HepG2 (cell line): ENCODE measurements around the gene NUSAP1. TPM values are rescaled to one million over a fixed set of nuclear protein-coding genes. Genes with fewer than 3 reads are reported as not detected.

Experiments used
- ATAC-seq: fragments of 200-7000 bp; cut with Tn5 transposase; 3 replicates; pipeline ENCODE4 v1.9.1; 2020; ENCODE audit warnings: mild to moderate bottlenecking, moderate library complexity
- BruUV-seq: library from RNA; stranded (reverse); fragments of 400-500 nt; replicated peaks from 2 replicates; lab custom pipeline; 2021; lab: Mats Ljungman, UMichigan
- CTCF ChIA-PET: fragments of 300-600 bp; formaldehyde crosslinking; extraction: SDS; loops from one replicate; lab custom pipeline; 2021; ENCODE audit warnings: low total read pairs, inconsistent platforms, low intra/inter-chr PET ratio; lab: Yijun Ruan, JAX
- POLR2A ChIA-PET: fragments of 350-600 bp; sonication (Branson Sonifier 250); formaldehyde crosslinking; loops from one replicate; lab custom pipeline; 2020; ENCODE audit warnings: antibody characterized with exemption, inconsistent platforms; lab: Yijun Ruan, JAX
- DNase-seq: peaks from one replicate; pipeline ENCODE4 v3.0.0-alpha.2; 2015; ENCODE audit warnings: low spot score
- FAIRE-seq: peaks from 3 replicates; lab custom pipeline; 2011; peaks lifted over from hg19 to GRCh38; lab: Jason Lieb, UNC
- H2AFZ ChIP-seq: one replicate; pipeline ENCODE4 v1.6.1; 2011; ENCODE audit warnings: low read length, inconsistent platforms
- H3K27ac ChIP-seq: fragments of 300-600 bp; 3 replicates; pipeline ENCODE4 v1.8.0; 2011; ENCODE audit warnings: mixed run types, mild to moderate bottlenecking, mixed read lengths, low read length, inconsistent platforms; ENCODE audit not compliant: insufficient read depth; ENCODE audit errors: extremely low read length
- H3K27me3 ChIP-seq, 2 experiments: fragments of 200-600 bp in 1 of 2; 2 replicates in 1 of 2; 3 replicates in 1 of 2; pipeline versions ENCODE4 v1.6.0 to v1.8.0; 2011; ENCODE audit warnings: low read length in 2 of 2, mild to moderate bottlenecking in 2 of 2, moderate library complexity in 2 of 2, inconsistent platforms in 1 of 2; ENCODE audit not compliant: insufficient read depth in 2 of 2, control insufficient read depth in 1 of 2
- H3K36me3 ChIP-seq, 2 experiments: fragments of 200-600 bp in 1 of 2; replicated peaks in 1 of 2; 2 replicates in 1 of 2; 3 replicates in 1 of 2; pipeline versions ENCODE4 v1.5.1 to v1.8.0; 2011; ENCODE audit warnings: low read length in 2 of 2, inconsistent platforms in 1 of 2; ENCODE audit not compliant: insufficient read depth in 2 of 2, control insufficient read depth in 1 of 2
- H3K4me1 ChIP-seq: 2 replicates; pipeline ENCODE4 v1.5.1; 2012; ENCODE audit warnings: low read length, inconsistent platforms; ENCODE audit not compliant: insufficient read depth
- H3K4me2 ChIP-seq: 2 replicates; pipeline ENCODE4 v1.6.0; 2011; ENCODE audit warnings: low read depth, low read length, inconsistent platforms
- H3K4me3 ChIP-seq, 3 experiments: fragments of 200-600 bp in 1 of 3; sonication (generic), shearing (Covaris generic) in 1 of 3; replicated peaks in 1 of 3; 2 replicates each; pipeline ENCODE4 v1.5.1; 2011 to 2016; ENCODE audit warnings: low read length in 3 of 3, inconsistent platforms in 2 of 3, low read depth in 2 of 3, mild to moderate bottlenecking in 2 of 3, control low read depth in 1 of 3, mixed read lengths in 1 of 3; ENCODE audit not compliant: insufficient read depth in 1 of 3
- H3K79me2 ChIP-seq: one replicate; pipeline ENCODE4 v1.6.1; 2011; ENCODE audit warnings: low read length, inconsistent platforms; ENCODE audit not compliant: insufficient read depth
- H3K9ac ChIP-seq: 2 replicates; pipeline ENCODE4 v1.6.0; 2011; ENCODE audit warnings: mild to moderate bottlenecking, low read depth, low read length, inconsistent platforms; ENCODE audit not compliant: insufficient read depth
- H3K9me3 ChIP-seq: 2 replicates; pipeline ENCODE4 v1.5.1; 2012; ENCODE audit warnings: mild to moderate bottlenecking, low read length
- H4K20me1 ChIP-seq: 2 replicates; pipeline ENCODE4 v1.6.0; 2011; ENCODE audit warnings: inconsistent platforms, mild to moderate bottlenecking, low read length, moderate library complexity; ENCODE audit not compliant: insufficient read depth
- ADNP ChIP-seq: sonication (generic); formaldehyde crosslinking; IDR thresholded peaks from 2 replicates; pipeline ENCODE4 v1.4.0; 2020; ENCODE audit warnings: missing genetic modification reagents
- KAT7 ChIP-seq: IDR thresholded peaks from 2 replicates; pipeline ENCODE4 v1.6.1; 2018; ENCODE audit warnings: borderline replicate concordance, missing compliant biosample characterization
- SIX1 ChIP-seq: sonication (generic); formaldehyde crosslinking; IDR thresholded peaks from 2 replicates; pipeline ENCODE4 v1.4.0; 2020; ENCODE audit warnings: missing genetic modification reagents, borderline replicate concordance
- TBX2 ChIP-seq: sonication (generic); formaldehyde crosslinking; IDR thresholded peaks from 2 replicates; pipeline ENCODE4 v1.5.0; 2020; ENCODE audit warnings: missing genetic modification reagents, mild to moderate bottlenecking, borderline replicate concordance
- ZMYM2 ChIP-seq: sonication (generic); formaldehyde crosslinking; IDR thresholded peaks from 2 replicates; pipeline ENCODE4 v1.8.0; 2022; ENCODE audit warnings: mild to moderate bottlenecking, missing genetic modification reagents
- ZMYM3 ChIP-seq: sonication (generic); formaldehyde crosslinking; IDR thresholded peaks from 2 replicates; pipeline ENCODE4 v1.5.1; 2020; ENCODE audit warnings: mild to moderate bottlenecking, missing genetic modification reagents
- ZMYM4 ChIP-seq: sonication (generic); formaldehyde crosslinking; IDR thresholded peaks from 2 replicates; pipeline ENCODE4 v1.8.1; 2023; ENCODE audit warnings: mild to moderate bottlenecking, missing genetic modification reagents
- ZNF274 ChIP-seq: sonication (generic); formaldehyde crosslinking; IDR thresholded peaks from 2 replicates; pipeline ENCODE4 v1.5.1; 2020; ENCODE audit warnings: mild to moderate bottlenecking, missing genetic modification reagents
- ZNF382 ChIP-seq: sonication (generic); formaldehyde crosslinking; IDR thresholded peaks from 2 replicates; pipeline ENCODE4 v1.5.0; 2020; ENCODE audit warnings: missing genetic modification reagents, mild to moderate bottlenecking, borderline replicate concordance
- ZNF770 ChIP-seq: sonication (generic); formaldehyde crosslinking; IDR thresholded peaks from 2 replicates; pipeline ENCODE4 v1.5.0; 2020; ENCODE audit warnings: mild to moderate bottlenecking, missing genetic modification reagents
- WGBS: methylation state at CpG from one replicate; pipeline ENCODE4 v1.1.6; 2017; ENCODE audit warnings: low lambda C conversion rate; 5-methylcytosine and 5-hydroxymethylcytosine counted together
- in situ Hi-C: cut with HindIII; loops from 2 replicates; pipeline ENCODE4 v1.10.0; 2017; ENCODE audit warnings: low pct_unique_long_range_greater_than_20kb; ENCODE audit not compliant: extremely low pct_ligation_motif_present
- intact Hi-C: fragments of 100-400 bp; cut with micrococcal nuclease; formaldehyde crosslinking; loops from one replicate; pipeline ENCODE4 v1.10.0; 2022; ENCODE audit not compliant: unreplicated experiment
- polyA plus RNA-seq, 8 experiments: library from polyadenylated mRNA; depleted of rRNA in 3 of 8; stranded (reverse) in 7 of 8; unstranded in 1 of 8; fragments of >200 nt; fragmentation: Illumina TruSeq in 4 of 8; extraction: Trizol in 4 of 8; gene quantifications; 2 replicates each; pipeline versions ENCODE4 v1.2.1 to v1.2.3, GENCODE V29; 2011 to 2016; ENCODE audit warnings: low read depth in 4 of 8, missing spikeins in 1 of 8, mixed read lengths in 1 of 8; ENCODE audit not compliant: insufficient read depth in 1 of 8
- total RNA-seq, 5 experiments: library from RNA; depleted of rRNA; stranded (reverse); fragments of >200 nt; fragmentation: Illumina TruSeq; extraction: Trizol; gene quantifications; 2 replicates each; pipeline ENCODE4 v1.2.3, GENCODE V29; 2016; ENCODE audit warnings: low read depth in 1 of 5
- TF ChIP-seq, protein P1 (sequence below): sonication (generic); formaldehyde crosslinking; IDR thresholded peaks from 2 replicates; pipeline ENCODE4 v1.5.1; 2020; ENCODE audit warnings: missing genetic modification reagents, mild to moderate bottlenecking, borderline replicate concordance
- TF ChIP-seq, protein P2 (sequence below): sonication (generic); formaldehyde crosslinking; IDR thresholded peaks from 2 replicates; pipeline ENCODE4 v1.4.0; 2020; ENCODE audit warnings: missing genetic modification reagents
- TF ChIP-seq, protein P3 (sequence below): sonication (generic); formaldehyde crosslinking; conservative IDR thresholded peaks from 2 replicates; pipeline ENCODE4 v1.4.0; 2020; ENCODE audit warnings: missing genetic modification reagents

NUSAP1 gene
- total and polyA plus RNA-seq, 2 of the 13 experiments (the other 11 are each of a cell fraction or from before 2014, with no cell fraction given) = 59.5 to 106 TPM

GRCh38 chr15:41334293-41335120 lies 1.8 kb downstream of the NUSAP1 start:
- H3K27me3 ChIP-seq = no peaks in the 10 kb centered on the region; a peak in 1 of 5 replicates
- ChIA-PET CTCF (no interaction called here), POLR2A (no interaction called here)
- H3K9me3 ChIP-seq = no peaks in the 10 kb centered on the region
- WGBS = 50% methylated on average over 12 of the region's 12 CpGs
- in situ Hi-C loops = loop anchor here (5.0 kb wide), 1 partner anchor 52 kb away; no protein-coding TSS in a partner anchor
- DNase-seq = no peak
- peaks cover 61% of the 10 kb centered on the region for H3K79me2 ChIP-seq
- no peak for ATAC-seq
- no peak overlapping the region for H2AFZ ChIP-seq
- peak overlapping the region; percentile 69 to 99 (median 74) for H3K4me3 ChIP-seq
- peak overlapping the region; percentile 37 for H3K27ac ChIP-seq
- peak overlapping the region; percentile 68 for H3K4me2 ChIP-seq
- H3K36me3 ChIP-seq = peaks cover 0 to 9% of the 10 kb centered on the region in 2 experiments; a peak in 2 of 5 replicates
- no peak for FAIRE-seq
- intact Hi-C loops = loop anchor here (5.0 kb wide), 2 partner anchors 102 to 427 kb away; partner anchors contain the start of genes CHP1 and EXD1
- H3K4me1 ChIP-seq = peaks cover 53% of the 10 kb centered on the region
- H4K20me1 ChIP-seq = no peaks in the 10 kb centered on the region
- H3K9ac ChIP-seq = peak overlapping the region; percentile 78
- BruUV-seq = no TSS peak
- TF ChIP-seq, protein P1, sequence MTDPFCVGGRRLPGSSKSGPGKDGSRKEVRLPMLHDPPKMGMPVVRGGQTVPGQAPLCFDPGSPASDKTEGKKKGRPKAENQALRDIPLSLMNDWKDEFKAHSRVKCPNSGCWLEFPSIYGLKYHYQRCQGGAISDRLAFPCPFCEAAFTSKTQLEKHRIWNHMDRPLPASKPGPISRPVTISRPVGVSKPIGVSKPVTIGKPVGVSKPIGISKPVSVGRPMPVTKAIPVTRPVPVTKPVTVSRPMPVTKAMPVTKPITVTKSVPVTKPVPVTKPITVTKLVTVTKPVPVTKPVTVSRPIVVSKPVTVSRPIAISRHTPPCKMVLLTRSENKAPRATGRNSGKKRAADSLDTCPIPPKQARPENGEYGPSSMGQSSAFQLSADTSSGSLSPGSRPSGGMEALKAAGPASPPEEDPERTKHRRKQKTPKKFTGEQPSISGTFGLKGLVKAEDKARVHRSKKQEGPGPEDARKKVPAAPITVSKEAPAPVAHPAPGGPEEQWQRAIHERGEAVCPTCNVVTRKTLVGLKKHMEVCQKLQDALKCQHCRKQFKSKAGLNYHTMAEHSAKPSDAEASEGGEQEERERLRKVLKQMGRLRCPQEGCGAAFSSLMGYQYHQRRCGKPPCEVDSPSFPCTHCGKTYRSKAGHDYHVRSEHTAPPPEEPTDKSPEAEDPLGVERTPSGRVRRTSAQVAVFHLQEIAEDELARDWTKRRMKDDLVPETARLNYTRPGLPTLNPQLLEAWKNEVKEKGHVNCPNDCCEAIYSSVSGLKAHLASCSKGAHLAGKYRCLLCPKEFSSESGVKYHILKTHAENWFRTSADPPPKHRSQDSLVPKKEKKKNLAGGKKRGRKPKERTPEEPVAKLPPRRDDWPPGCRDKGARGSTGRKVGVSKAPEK (CRISPR knock-in tag) = no peak
- TF ChIP-seq KAT7 (CRISPR knock-in tag) = 0 out of 2 replicates have a peak, but pooled peaks have one; percentile 26
- TF ChIP-seq, protein P2, sequence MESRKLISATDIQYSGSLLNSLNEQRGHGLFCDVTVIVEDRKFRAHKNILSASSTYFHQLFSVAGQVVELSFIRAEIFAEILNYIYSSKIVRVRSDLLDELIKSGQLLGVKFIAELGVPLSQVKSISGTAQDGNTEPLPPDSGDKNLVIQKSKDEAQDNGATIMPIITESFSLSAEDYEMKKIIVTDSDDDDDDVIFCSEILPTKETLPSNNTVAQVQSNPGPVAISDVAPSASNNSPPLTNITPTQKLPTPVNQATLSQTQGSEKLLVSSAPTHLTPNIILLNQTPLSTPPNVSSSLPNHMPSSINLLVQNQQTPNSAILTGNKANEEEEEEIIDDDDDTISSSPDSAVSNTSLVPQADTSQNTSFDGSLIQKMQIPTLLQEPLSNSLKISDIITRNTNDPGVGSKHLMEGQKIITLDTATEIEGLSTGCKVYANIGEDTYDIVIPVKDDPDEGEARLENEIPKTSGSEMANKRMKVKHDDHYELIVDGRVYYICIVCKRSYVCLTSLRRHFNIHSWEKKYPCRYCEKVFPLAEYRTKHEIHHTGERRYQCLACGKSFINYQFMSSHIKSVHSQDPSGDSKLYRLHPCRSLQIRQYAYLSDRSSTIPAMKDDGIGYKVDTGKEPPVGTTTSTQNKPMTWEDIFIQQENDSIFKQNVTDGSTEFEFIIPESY (CRISPR knock-in tag) = peak; percentile 75
- 0 out of 2 replicates have a peak, but pooled peaks have one; percentile 19 for TF ChIP-seq ADNP (CRISPR knock-in tag)
- TF ChIP-seq ZMYM2 (CRISPR knock-in tag) = peak; percentile 71
- no peak for TF ChIP-seq ZNF382 (CRISPR knock-in tag)
- TF ChIP-seq ZMYM3 (CRISPR knock-in tag) = peak; percentile 64
- peak; percentile 20; the same call in 1 of the 2 replicates for TF ChIP-seq ZMYM4 (CRISPR knock-in tag)
- TF ChIP-seq ZNF274 (CRISPR knock-in tag) = no peak
- 0 out of 2 replicates have a peak, but pooled peaks have one; percentile 23 for TF ChIP-seq SIX1 (CRISPR knock-in tag)
- 0 out of 2 replicates have a peak, but pooled peaks have one; percentile 16 for TF ChIP-seq TBX2
- TF ChIP-seq, protein P3, sequence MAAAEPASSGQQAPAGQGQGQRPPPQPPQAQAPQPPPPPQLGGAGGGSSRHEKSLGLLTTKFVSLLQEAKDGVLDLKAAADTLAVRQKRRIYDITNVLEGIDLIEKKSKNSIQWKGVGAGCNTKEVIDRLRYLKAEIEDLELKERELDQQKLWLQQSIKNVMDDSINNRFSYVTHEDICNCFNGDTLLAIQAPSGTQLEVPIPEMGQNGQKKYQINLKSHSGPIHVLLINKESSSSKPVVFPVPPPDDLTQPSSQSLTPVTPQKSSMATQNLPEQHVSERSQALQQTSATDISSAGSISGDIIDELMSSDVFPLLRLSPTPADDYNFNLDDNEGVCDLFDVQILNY (CRISPR knock-in tag) = no peak
- peak; percentile 92 for TF ChIP-seq ZNF770 (CRISPR knock-in tag)
